Neural progenitor cell (in vitro differentiated cells): ENCODE measurements around the gene HOXC12.

ENCODE experiments used
- EZH2 ChIP-seq: fragments of 200-600 bp; sonication (generic); IDR thresholded peaks from 2 replicates; pipeline ENCODE4 v1.6.1; 2017; ENCODE audit warnings: antibody characterized with exemption, mild to moderate bottlenecking, moderate library complexity
- EZH2phosphoT487 ChIP-seq: fragments of 200-600 bp; sonication (generic); IDR thresholded peaks from 2 replicates; pipeline ENCODE4 v1.6.1; 2017; ENCODE audit warnings: antibody characterized with exemption
- TF ChIP-seq, protein P1 (sequence below): fragments of 200-600 bp; sonication (generic); IDR thresholded peaks from 2 replicates; pipeline ENCODE4 v1.5.1; 2017; ENCODE audit warnings: antibody characterized with exemption, mild to moderate bottlenecking

DNA sequence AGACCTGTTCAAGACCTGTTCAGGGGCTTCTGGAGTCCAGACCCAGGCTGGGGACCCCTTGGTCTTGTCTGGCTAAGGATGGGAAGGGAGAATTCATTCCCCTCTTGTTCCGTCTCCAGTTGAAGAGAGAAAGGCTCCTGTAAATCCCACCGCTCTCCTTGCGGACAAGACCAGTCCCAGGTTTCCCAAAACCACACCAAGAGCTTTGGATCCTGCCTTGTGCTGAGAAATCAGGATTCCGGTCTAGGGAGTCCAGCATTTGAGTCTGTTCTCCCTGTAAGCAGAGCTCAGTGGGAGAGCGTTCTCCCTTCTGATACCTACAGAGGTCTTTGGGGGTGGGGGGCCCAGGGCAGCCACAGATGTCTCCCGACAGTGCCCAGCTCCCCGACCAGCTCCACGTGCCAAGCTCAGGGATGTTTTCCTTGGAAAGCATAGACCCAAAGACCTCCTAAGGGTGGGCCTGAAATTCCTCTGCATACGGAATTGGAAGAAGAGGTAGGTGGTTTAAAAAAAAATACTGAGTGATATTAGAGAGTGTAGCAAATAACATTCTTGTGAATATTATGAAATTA lies 14.2 kb upstream of the HOXC12 start:
- TF ChIP-seq, protein P1, sequence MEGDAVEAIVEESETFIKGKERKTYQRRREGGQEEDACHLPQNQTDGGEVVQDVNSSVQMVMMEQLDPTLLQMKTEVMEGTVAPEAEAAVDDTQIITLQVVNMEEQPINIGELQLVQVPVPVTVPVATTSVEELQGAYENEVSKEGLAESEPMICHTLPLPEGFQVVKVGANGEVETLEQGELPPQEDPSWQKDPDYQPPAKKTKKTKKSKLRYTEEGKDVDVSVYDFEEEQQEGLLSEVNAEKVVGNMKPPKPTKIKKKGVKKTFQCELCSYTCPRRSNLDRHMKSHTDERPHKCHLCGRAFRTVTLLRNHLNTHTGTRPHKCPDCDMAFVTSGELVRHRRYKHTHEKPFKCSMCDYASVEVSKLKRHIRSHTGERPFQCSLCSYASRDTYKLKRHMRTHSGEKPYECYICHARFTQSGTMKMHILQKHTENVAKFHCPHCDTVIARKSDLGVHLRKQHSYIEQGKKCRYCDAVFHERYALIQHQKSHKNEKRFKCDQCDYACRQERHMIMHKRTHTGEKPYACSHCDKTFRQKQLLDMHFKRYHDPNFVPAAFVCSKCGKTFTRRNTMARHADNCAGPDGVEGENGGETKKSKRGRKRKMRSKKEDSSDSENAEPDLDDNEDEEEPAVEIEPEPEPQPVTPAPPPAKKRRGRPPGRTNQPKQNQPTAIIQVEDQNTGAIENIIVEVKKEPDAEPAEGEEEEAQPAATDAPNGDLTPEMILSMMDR = no peak
- TF ChIP-seq EZH2 = no peak
- no peak for TF ChIP-seq EZH2phosphoT487
